LoVo (cell line): ENCODE results near the gene MYBPH.
A peak's percentile ranks its signal among the peaks of the same experiment; 100 is the strongest.

ENCODE experiments used
- DNase-seq: peaks from one replicate; pipeline ENCODE4 v3.0.0-alpha.2; 2016; ENCODE audit warnings: low spot score

Gene MYBPH

DNA sequence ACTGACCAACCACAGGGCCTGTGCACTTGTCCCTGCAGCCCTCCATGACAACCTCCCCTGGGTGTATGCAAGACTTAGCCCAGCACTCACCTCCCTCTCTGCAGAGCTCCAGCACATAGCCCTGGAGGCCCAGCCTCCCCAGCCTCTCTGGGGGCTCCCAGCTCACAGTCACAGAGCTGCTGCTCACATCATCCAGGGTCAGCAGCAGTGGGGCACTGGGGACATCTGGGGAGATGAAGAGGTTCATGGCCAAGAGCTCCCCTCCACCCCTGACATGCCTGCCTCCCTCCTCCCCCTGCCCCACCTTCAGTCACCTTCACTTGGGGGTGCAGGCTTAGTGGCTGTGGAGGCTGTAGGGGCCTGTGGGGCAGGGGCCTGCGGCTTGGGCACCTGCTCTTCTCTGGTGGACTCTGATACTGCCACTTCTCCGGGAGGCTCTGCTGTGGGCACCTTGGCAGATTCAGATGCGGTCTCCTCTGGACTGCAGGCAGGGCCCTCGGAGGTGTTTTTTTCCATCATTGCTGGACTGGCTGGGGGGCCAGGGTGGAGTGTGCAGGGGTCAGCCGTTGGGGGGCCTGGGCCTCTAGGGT, at the start of gene MYBPH:
Gene MYBPH (minus strand): TSS at position 590 of the 590 bp plus-strand sequence. CDS start 71 bp downstream, at position 519.
- DNase-seq: no peak

DNA sequence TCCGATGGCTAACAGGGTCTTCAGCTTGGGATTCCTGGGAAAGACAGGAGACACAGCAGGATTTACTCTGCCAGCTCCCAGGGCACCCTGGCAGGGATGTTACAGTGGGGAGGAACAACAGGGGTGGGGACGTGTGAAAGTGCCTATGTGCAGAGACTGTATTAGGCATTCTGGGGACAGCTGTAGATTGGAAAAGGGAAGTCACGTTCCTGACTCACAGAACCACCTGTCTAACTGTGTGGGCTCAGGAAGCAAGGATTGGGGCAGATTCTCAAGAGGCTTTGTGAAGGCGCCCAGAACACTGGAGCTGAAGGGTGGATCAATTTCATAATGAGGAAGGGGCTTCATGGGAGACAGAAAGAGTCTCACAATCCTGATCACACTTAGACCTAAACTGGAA, 49.4 kb upstream of the MYBPH start:
- DNase-seq: no peak

DNA sequence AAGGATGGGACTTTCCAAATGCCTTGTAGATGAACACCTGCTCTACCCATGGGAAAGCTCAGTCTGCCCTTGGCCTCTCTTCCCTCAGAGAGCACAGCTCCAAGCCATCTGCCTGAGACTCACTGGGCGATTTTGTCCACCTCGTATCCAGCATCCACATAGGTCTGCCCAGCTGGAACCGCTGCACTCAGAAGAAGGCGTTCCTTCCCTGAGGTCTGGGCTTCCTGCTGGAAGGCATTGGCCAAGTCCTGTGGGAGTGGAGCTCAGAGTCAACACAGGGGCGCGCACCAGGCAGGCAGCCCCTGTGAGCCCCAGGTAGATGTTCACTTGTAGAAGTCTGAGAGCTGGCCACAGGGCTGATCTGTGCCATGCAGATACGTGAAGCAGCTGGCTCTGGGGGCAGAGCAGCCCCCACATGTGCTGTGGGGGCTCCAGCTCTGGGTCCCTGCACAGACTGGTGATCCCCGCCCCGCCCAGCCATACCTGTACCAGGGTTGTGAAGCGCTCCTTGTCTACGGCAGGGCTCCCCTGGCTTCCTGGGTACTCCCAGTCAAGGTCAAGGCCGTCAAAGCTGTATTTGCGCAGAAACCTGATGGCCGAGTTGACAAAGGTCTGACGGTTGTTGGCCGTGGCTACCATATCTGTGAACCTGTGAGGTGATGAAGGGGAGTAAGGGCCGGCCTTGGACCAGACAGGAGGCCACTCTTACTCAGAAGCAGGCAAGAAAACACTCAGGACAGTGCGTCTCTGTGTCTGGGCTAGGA, 47.6 kb upstream of the MYBPH start:
- no peak for DNase-seq

DNA sequence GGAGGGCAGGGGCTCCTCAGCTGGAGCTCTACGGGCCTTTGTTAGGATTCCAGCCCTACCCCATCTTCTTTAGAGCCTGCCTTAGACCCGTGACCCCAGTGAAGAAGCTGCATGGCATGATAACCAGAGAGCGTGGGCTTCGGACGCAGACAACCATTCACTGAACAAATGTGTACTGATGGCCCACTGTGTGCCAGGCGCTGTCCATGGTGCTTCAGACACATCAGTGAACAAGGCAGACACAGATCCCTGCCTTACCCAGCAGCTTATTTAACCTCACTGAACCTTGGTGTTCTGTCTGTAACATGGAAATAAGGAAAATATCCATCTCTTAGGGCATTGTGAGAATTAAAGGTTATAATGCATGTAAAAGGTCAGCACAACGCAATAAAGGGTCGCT, 44.3 kb upstream of the MYBPH start:
- DNase-seq: no peak

DNA sequence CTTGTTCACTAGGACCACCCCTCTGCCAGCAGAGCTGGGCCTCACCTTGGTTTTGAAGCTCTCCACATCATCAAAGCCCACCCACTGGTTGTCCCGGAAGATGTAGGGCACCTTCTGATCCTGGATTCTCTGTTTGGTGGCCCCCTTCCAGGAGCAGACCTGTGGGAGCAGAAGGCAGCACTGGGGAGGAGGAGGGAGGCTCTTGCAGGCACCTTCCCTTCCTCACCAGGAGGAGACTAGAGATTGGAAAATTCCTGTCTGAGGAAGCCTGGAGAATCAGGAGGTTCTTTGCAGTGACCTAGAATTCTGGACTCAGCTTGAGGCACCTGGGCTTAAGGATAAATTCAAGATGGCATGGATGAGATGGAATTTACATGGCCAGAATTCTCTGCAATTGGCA, 43.5 kb upstream of the MYBPH start:
- DNase-seq: no peak

GRCh38 chr1:203217668-203218067, 42.0 kb upstream of the MYBPH start:
- no peak for DNase-seq

- no peak for DNase-seq
Measured at GRCh38 chr1:203217139-203217655, 41.6 kb upstream of the MYBPH start.

DNA sequence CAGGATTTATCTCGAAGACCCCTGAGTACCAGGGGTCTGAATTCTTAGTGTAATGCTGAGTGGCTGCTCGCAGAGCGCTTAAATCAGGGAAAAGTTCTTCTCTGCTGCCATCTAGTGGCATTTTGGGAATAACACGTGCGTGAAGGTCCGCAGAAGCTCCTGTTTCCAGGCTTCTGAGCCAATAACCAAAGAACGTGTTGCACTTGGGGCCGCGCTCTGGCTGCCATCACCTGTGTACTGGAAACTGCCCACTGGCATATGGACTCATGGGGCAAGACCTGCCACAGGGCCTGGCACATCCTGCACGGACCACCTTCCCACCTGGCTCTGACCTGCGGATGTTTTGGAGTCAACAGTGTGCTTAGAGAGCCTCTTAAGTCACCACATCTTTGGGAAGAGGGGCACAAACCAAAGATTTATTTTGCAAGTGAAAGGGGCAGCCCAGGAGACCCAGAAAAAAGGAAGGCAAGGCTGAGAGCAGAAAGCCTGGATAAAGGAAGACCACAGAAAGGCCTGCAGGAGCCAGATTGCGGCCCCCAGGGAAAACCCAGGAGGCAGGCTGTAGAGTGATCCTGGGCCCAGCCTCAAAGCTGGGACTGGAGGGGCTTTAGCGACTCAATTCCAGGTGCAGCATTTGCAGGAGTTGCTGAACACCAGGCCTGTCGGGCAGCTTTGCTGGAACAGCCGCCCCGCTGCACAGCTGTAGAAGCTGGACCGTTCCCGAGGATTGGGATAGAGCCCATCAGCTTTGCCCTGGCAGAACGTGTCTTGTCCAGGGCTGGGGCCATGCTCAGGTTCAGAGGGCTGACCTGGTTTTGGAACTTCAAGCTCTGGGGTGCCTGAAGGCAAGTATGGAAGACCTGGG, 40.9 kb upstream of the MYBPH start:
- DNase-seq: peak; percentile 64

DNA sequence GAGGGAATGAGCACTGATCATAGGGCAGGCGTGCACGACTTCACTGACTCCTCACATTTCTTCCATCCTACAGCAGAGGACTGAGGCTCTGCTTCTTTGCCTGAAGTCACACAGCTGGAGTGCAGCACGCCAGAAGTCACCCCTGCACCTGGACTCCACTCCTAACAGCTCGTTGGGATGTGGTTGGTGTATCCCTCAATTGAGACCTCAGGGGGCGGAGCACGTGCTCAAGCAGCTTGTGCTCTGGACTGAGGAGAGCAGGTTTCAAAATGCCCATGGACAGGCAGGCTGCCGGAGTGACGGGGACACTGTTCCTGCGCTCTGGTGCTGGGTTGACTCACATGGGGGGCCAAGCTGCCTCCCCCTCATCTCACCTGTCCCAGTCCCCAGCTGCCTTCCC, 39.9 kb upstream of the MYBPH start:
- no peak for DNase-seq

GRCh38 chr1:203214871-203215270, 39.2 kb upstream of the MYBPH start:
- DNase-seq: no peak

DNA sequence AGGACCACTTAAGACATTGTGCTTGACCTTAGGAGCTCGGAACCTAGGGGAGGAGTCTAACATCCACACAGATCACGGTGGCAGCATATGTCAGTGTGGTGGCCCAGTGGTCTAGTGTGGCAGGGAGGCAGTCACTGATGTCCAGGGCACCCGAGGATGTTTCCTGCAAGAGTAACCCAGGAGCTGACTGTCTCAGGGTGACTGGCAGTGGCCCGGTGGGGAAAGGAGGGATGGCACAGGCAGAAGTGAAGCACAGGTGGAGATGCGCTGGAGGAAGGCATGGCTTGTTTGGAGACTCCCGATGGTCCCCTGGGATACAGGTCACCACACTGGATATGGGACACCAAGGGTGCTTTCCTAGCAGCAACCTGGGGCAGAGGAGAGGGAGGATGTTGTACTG, 37.5 kb upstream of the MYBPH start:
- no peak for DNase-seq

DNA sequence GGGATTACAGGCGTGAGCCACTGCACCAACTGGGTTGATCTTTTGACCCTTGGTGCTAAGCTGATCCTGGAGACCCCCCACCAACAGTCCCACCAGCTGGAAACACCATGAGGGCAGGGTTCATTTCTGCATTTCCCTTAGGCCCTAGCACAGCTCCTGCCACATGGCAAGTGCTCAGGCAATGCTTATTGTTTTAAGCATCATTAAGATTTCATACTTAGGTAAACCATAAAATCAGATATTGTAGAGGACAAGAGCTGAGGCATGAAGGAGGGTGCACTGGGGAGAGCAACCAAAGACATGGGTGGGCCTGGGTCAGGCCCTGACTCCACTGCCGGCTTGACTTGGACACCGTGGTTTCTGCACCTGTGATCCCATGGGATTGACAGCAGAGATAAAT, 36.2 kb upstream of the MYBPH start:
- no peak for DNase-seq

DNA sequence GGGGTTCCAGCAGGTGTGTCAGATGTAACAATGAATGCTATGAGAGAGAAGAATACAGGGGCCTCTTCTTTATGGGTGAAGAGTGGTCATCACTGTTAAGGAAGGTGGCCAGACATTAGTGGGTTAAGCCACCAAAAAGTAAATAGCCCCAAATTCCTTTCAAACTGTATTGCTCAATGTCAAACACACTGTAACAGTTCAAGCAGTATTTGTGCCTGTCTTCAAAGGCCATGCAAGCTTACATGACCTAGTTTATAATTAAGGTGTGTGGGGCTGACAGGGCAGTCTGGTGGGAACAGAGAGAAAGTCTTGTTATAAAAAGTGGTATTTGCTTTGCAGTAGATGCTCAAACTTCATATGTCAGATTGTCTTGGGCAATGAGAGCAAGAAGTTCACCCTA, 35.4 kb upstream of the MYBPH start:
- DNase-seq: no peak

GRCh38 chr1:203210350-203210749, 34.7 kb upstream of the MYBPH start:
- no peak for DNase-seq

- DNase-seq: no peak
Measured at GRCh38 chr1:203208181-203208580, 32.6 kb upstream of the MYBPH start.

- DNase-seq: no peak
Measured at GRCh38 chr1:203207751-203208150, 32.1 kb upstream of the MYBPH start.

DNA sequence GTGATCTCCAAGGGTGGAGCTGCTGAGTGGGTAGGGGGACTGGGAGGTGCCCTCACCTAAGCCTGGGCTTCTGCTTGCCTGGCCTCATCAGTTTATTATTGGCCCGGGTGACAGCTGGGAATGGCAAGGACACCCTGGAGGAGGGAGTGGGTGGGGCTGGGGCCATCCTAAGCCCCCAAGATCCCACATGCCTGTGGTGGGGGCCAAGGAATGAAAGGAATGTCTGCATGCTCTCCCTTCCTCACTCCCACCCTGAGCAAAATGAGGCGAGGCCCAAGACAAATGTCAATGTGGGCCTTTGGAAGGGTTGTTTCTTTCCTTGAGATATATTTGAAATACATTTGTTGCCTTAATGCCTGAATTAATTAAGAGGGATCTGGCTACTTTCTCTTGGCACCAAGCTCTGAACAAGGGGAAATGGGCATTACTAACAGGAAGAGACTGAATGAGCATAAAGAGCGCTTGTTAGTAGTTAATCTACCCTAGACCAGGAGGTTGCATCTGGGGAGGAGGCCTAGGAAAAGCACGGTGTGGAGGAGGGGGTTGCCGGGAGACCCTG, 30.6 kb upstream of the MYBPH start:
- DNase-seq: no peak

DNA sequence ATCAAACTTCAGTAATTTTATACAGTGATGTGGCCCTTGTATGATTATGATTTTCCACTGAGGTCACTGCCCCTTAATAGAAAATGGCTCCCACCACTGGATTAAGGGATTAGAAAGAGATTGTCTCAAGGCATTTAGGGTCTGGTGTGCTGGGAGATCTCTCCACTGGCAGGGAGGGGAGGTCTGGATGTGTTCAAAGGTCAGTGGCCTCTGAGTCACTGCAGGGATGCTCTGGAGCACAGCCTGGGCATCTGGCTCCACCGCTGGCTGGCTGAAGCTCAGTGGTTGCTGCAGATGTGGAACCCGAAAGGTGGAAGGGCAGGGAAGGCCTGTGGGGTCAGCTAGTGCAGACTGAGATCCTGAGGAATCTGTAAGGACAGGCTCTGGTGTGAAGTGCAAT, 29.1 kb upstream of the MYBPH start:
- no peak for DNase-seq

DNA sequence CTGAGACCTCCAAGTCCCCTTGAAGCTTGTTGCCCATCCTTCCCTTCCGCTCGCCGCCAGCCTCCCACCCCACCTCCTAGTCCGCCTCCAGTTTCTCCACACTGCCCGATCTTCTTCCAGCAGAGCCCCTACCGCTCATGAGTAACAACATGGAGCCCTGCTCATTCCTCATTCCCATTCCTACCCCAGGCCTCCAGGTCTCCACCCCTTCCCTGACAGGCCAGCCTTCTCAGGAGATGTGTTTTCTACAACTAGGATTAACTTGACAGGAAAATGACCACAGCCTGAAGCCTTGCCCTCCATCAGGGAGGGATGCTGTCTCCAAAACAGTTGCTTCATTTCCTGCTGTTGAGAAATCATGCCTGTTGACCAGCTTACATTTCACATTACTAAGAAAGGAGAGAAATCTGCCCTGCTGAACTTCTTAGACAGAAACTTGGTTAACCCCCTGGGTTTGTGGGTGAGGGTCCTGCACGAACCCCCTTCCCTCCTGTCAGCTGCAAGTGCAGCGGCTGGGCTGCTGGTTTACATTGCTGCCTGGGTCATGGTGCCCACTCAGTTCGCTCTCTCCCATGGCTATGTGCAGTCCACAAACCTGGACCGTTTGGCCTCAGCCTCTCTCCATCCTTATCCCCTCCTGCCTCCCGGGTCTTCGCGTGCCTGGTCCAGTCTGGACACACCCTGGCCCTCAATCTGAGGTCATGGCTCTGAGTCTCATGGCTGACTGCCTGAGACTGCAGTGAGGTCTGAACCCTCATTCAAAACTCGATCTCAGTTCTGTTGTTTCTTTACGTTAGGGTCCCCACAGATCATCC, 27.0 kb upstream of the MYBPH start:
- DNase-seq: no peak

- no peak for DNase-seq
Measured at GRCh38 chr1:203201516-203202205, 26.0 kb upstream of the MYBPH start.

- DNase-seq: no peak
Measured at GRCh38 chr1:203200916-203201315, 25.3 kb upstream of the MYBPH start.
